ENCODE measurements around the gene ATF7IP. TPM values are rescaled to one million over a fixed set of nuclear protein-coding genes. Genes with fewer than 3 reads are reported as not detected.
"Not testable (repeated sequence)": the region's sequence is repeated elsewhere in the genome, so short reads cannot be mapped to it uniquely, and the experiment has no call there.

ATF7IP gene
- total RNA-seq, 6 donors from 2014 or later, result 20.5 to 65.5 (median 55.9) TPM

DNA sequence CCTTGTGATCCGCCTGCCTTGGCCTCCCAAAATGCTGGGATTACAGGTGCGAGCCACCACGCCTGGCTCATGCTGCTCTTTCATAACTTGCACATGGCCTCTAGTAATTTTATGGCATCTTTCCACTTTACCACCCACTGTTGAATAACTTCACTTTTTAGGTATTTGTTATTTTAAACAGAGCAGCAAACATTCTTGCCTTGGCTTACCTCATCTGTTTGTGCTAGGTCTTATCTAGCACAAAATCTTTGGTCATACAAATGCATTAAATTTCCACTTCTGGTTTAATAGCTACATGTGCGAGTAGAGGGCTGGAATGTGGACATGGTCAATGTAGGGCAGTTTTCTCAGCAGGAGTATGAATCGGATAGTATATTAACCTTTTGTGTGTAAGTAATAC lies 38.8 kb upstream of the ATF7IP start:
- Histone ChIP-seq H3K27ac (no peak overlapping the region), H3K9me3 (no peaks in the 10 kb centered on the region), H3K27me3 (no peaks in the 10 kb centered on the region), H3K36me3 (no peaks in the 10 kb centered on the region), H3K4me3 (no peak overlapping the region), H3K4me1 (no peaks in the 10 kb centered on the region)
- 97 to 98% methylated on average over 5 of the region's 5 CpGs for whole genome bisulfite sequencing, 2 donors
- ATAC-seq (ENCODE audit: low FRiP score in 2 of 2) (no peak), DNase-seq (no peak)
- no peak for TF ChIP-seq EP300 (IDR thresholded peaks at IDR 0.05)
- TF ChIP-seq POLR2AphosphoS5 (IDR thresholded peaks at IDR 0.05), result no peak
- TF ChIP-seq, protein P1, sequence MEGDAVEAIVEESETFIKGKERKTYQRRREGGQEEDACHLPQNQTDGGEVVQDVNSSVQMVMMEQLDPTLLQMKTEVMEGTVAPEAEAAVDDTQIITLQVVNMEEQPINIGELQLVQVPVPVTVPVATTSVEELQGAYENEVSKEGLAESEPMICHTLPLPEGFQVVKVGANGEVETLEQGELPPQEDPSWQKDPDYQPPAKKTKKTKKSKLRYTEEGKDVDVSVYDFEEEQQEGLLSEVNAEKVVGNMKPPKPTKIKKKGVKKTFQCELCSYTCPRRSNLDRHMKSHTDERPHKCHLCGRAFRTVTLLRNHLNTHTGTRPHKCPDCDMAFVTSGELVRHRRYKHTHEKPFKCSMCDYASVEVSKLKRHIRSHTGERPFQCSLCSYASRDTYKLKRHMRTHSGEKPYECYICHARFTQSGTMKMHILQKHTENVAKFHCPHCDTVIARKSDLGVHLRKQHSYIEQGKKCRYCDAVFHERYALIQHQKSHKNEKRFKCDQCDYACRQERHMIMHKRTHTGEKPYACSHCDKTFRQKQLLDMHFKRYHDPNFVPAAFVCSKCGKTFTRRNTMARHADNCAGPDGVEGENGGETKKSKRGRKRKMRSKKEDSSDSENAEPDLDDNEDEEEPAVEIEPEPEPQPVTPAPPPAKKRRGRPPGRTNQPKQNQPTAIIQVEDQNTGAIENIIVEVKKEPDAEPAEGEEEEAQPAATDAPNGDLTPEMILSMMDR (IDR thresholded peaks at IDR 0.05), result no peak
- no peak for TF ChIP-seq POLR2A (IDR thresholded peaks at IDR 0.05)

GRCh38 chr12:14327711-14328110 lies 37.8 kb upstream of the ATF7IP start:
- H3K4me1 ChIP-seq, result no peaks in the 10 kb centered on the region
- no peaks in the 10 kb centered on the region for H3K27me3 ChIP-seq
- peak in 1 of 2 donors; percentile 66 for ATAC-seq (ENCODE audit: low FRiP score in 2 of 2)
- no peak overlapping the region for H3K4me3 ChIP-seq
- TF ChIP-seq, protein P1 (IDR thresholded peaks at IDR 0.05), result no peak
- DNase-seq, result no peak
- no peak overlapping the region for H3K27ac ChIP-seq
- H3K36me3 ChIP-seq, result no peaks in the 10 kb centered on the region
- WGBS, 2 donors, result 13 to 54% methylated on average over 1 of the region's 1 CpG
- peaks cover 0 to 8% (median 2%) of the 10 kb centered on the region in 4 donors for H3K9me3 ChIP-seq

DNA sequence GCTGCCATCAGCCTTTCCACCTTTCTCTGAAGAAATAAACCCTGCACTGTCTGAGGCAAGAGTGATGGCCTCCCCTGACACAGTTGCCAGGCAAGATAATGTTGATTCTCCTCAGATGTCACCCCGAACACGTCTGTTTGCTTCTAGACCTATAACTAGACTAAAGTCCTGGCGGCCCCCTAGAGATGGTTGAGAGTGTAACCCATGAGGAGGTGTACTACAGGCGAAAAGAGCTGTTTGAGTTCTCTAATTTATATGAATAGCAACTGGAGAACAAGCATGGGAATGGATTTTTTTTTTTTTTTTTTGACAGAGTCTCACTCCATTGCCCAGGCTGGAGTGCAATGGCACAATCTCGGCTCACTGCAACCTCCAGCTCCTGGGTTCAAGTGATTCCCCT lies 33.0 kb upstream of the ATF7IP start:
- TF ChIP-seq EP300 (IDR thresholded peaks at IDR 0.05), result no peak
- no peak for TF ChIP-seq POLR2A (IDR thresholded peaks at IDR 0.05)
- no peak for TF ChIP-seq POLR2AphosphoS5 (IDR thresholded peaks at IDR 0.05)
- TF ChIP-seq, protein P1 (IDR thresholded peaks at IDR 0.05), result no peak
- H3K9me3 ChIP-seq, result peaks cover 0 to 13% (median 4%) of the 10 kb centered on the region in 4 donors
- no peak overlapping the region for H3K27ac ChIP-seq
- H3K27me3 ChIP-seq, result no peaks in the 10 kb centered on the region
- H3K4me1 ChIP-seq, result no peaks in the 10 kb centered on the region
- DNase-seq, result no peak
- H3K4me3 ChIP-seq, result no peak overlapping the region
- H3K36me3 ChIP-seq, result no peaks in the 10 kb centered on the region
- no peak for ATAC-seq (ENCODE audit: low FRiP score in 2 of 2)
- WGBS, 2 donors, result 87 to 91% methylated on average over 5 of the region's 5 CpGs

- Histone ChIP-seq H3K36me3 (no peaks in the 10 kb centered on the region), H3K4me3 (no peak overlapping the region), H3K9me3 (peaks cover 11 to 33% (median 15%) of the 10 kb centered on the region in 4 donors), H3K4me1 (no peaks in the 10 kb centered on the region), H3K27me3 (no peaks in the 10 kb centered on the region), H3K27ac (no peak overlapping the region)
- no peak for TF ChIP-seq POLR2AphosphoS5 (IDR thresholded peaks at IDR 0.05)
- DNase-seq, result no peak
- ATAC-seq (ENCODE audit: low FRiP score in 2 of 2), result no peak
Observed at GRCh38 chr12:14340371-14340770, 25.1 kb upstream of the ATF7IP start.

DNA sequence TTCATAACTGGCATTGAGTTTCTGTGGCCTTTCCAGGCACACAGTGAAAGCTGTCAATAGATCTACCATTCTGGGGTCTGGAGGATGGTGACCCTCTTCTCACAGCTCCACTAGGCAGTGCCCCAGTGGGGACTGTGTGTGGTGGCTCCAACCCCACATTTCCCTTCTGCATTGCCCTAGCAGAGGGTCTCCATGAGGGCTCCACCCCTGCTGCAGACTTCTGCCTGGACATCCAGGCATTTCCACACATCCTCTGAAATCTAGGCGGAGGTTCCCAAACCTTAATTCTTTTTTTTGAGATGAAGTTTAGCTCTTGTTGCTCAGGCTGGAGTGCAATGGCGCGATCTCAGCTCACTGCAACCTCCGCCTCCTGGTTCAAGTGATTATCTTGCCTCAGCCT lies 14.0 kb upstream of the ATF7IP start:
- not testable (repeated sequence) for ATAC-seq (ENCODE audit: low FRiP score in 2 of 2); H3K27me3 ChIP-seq; H3K27ac ChIP-seq; DNase-seq; H3K36me3 ChIP-seq; H3K4me1 ChIP-seq; H3K4me3 ChIP-seq
- 98 to 100% methylated on average over 4 of the region's 4 CpGs for WGBS, 2 donors
- peaks cover 0 to 22% (median 12%) of the 10 kb centered on the region in 4 donors for H3K9me3 ChIP-seq

DNA sequence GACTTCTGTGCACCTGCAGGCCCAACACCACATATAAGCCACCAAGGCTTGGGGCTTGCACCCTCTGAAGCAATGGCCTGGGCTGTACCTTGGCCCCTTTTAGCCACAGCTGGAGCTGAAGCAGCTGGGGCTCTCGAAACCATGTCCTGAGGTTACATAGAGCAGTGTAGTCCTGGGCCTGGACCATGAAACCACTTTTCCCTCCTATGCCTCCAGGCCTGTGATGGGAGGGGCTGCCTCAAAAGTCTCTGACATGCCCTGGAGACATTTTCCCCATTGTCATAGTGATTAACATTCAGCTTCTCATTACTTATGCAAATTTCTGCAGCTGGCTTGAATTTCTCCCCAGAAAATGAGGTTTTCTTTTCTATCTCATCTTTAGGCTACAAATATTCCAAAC lies 13.4 kb upstream of the ATF7IP start:
- 88% methylated on average over 1 of the region's 1 CpG; no CpG with 5 or more reads in 1 of the 2 donors for WGBS, 2 donors
- not testable (repeated sequence) for ATAC-seq (ENCODE audit: low FRiP score in 2 of 2)

GRCh38 chr12:14354665-14355064 lies 10.8 kb upstream of the ATF7IP start:
- DNase-seq, result peak in 1 of 2 donors; percentile 30
- not testable (repeated sequence) for H3K27ac ChIP-seq; H3K27me3 ChIP-seq; ATAC-seq (ENCODE audit: low FRiP score in 2 of 2); H3K4me1 ChIP-seq; H3K4me3 ChIP-seq; H3K36me3 ChIP-seq
- H3K9me3 ChIP-seq, result peaks cover 0 to 22% (median 12%) of the 10 kb centered on the region in 4 donors
- 92 to 98% methylated on average over 6 to 16 of the region's 28 CpGs for WGBS, 2 donors

More for the DNA sequence above, 13.4 kb upstream of the ATF7IP start:
- peaks cover 0 to 22% (median 12%) of the 10 kb centered on the region in 4 donors for H3K9me3 ChIP-seq
- not testable (repeated sequence) for H3K27me3 ChIP-seq, H3K36me3 ChIP-seq, H3K27ac ChIP-seq, H3K4me3 ChIP-seq, H3K4me1 ChIP-seq, DNase-seq

Data from upper lobe of left lung (tissue), 6 donors.